DND-41 (cell line): Measurements from ENCODE around the gene GPR183.

ENCODE experiments used
- ATAC-seq: fragments of 200-7000 bp; cut with Tn5 transposase; 3 replicates; pipeline ENCODE4 v1.9.1; 2021; ENCODE audit warnings: low read depth; ENCODE audit not compliant: insufficient read depth
- DNase-seq: peaks from one replicate; pipeline ENCODE4 v3.0.0-alpha.2; 2020
- H2AFZ ChIP-seq: 2 replicates; pipeline ENCODE4 v1.6.0; 2012; ENCODE audit warnings: low read depth, low read length
- H3K27ac ChIP-seq: 2 replicates; pipeline ENCODE4 v1.5.1; 2012; ENCODE audit warnings: low read length, inconsistent platforms
- H3K27me3 ChIP-seq: fragments of 200-600 bp; sonication (generic); 2 replicates; pipeline ENCODE4 v1.6.0; 2012; ENCODE audit warnings: low read length, mild to moderate bottlenecking, inconsistent platforms; ENCODE audit not compliant: insufficient read depth, poor library complexity
- H3K36me3 ChIP-seq: 2 replicates; pipeline ENCODE4 v1.5.1; 2012; ENCODE audit warnings: low read length, inconsistent platforms; ENCODE audit not compliant: insufficient read depth
- H3K4me1 ChIP-seq: 2 replicates; pipeline ENCODE4 v1.5.1; 2012; ENCODE audit warnings: mild to moderate bottlenecking, low read length; ENCODE audit not compliant: insufficient read depth
- H3K4me2 ChIP-seq: 2 replicates; pipeline ENCODE4 v1.6.0; 2012; ENCODE audit warnings: mild to moderate bottlenecking, moderate library complexity, low read length, inconsistent platforms; ENCODE audit not compliant: insufficient read depth
- H3K4me3 ChIP-seq, 2 experiments: fragments of 200-600 bp in 1 of 2; shearing (Covaris generic) in 1 of 2; 2 replicates each; pipeline ENCODE4 v1.5.1; 2012 to 2016; ENCODE audit warnings: inconsistent platforms in 2 of 2, low read length in 2 of 2, mild to moderate bottlenecking in 2 of 2, low read depth in 1 of 2, moderate library complexity in 1 of 2
- H3K79me2 ChIP-seq: 2 replicates; pipeline ENCODE4 v1.6.0; 2012; ENCODE audit warnings: low read length, inconsistent platforms; ENCODE audit not compliant: insufficient read depth
- H3K9ac ChIP-seq: 2 replicates; pipeline ENCODE4 v1.6.0; 2012; ENCODE audit warnings: low read depth, mild to moderate bottlenecking, inconsistent platforms, low read length, moderate library complexity
- H3K9me3 ChIP-seq: 2 replicates; pipeline ENCODE4 v1.5.1; 2012; ENCODE audit warnings: low read length, moderate library complexity, mild to moderate bottlenecking, inconsistent platforms; ENCODE audit not compliant: insufficient read depth, severe bottlenecking
- H4K20me1 ChIP-seq: 2 replicates; pipeline ENCODE4 v1.6.0; 2012; ENCODE audit warnings: low read length; ENCODE audit not compliant: insufficient read depth
- CTCF ChIP-seq: IDR thresholded peaks from 2 replicates; pipeline ENCODE4 v1.5.1; 2012; ENCODE audit warnings: borderline replicate concordance, low read length, moderate library complexity, mild to moderate bottlenecking; ENCODE audit not compliant: poor library complexity, severe bottlenecking; ENCODE audit errors: extremely low read depth
- EZH2 ChIP-seq: IDR thresholded peaks from 3 replicates; pipeline ENCODE4 v1.6.1; 2012; ENCODE audit warnings: borderline replicate concordance, low read depth, mild to moderate bottlenecking, moderate library complexity, low read length, inconsistent platforms; ENCODE audit not compliant: severe bottlenecking

The GPR183 gene

GRCh38 chr13:99285432-99286182 is 21.6 kb downstream of the GPR183 start:
- DNase-seq (no peak), ATAC-seq (no peak)
- no peak overlapping the region for H3K9ac ChIP-seq
- peaks cover 35% of the 10 kb centered on the region for H3K36me3 ChIP-seq
- peaks cover 22% of the 10 kb centered on the region for H3K79me2 ChIP-seq
- no peaks in the 10 kb centered on the region for H3K9me3 ChIP-seq
- H3K4me3 ChIP-seq: no peak overlapping the region
- no peaks in the 10 kb centered on the region for H3K27me3 ChIP-seq
- H3K4me1 ChIP-seq: no peaks in the 10 kb centered on the region
- TF ChIP-seq CTCF: no peak
- no peak for TF ChIP-seq EZH2
- H4K20me1 ChIP-seq: peaks cover 5% of the 10 kb centered on the region; the same call in 1 of the 2 replicates
- H3K27ac ChIP-seq: no peak overlapping the region
- H2AFZ ChIP-seq: no peak overlapping the region
- H3K4me2 ChIP-seq: no peak overlapping the region

- Histone ChIP-seq H3K4me1 (no peaks in the 10 kb centered on the region), H3K4me2 (no peak overlapping the region), H3K9me3 (no peaks in the 10 kb centered on the region), H2AFZ (no peak overlapping the region), H3K36me3 (peaks cover 31% of the 10 kb centered on the region), H3K4me3 (no peak overlapping the region), H3K9ac (no peak overlapping the region), H4K20me1 (peaks cover 9% of the 10 kb centered on the region; the same call in 1 of the 2 replicates), H3K27ac (no peak overlapping the region), H3K27me3 (no peaks in the 10 kb centered on the region), H3K79me2 (peaks cover 29% of the 10 kb centered on the region)
- no peak for ATAC-seq
- TF ChIP-seq EZH2 (no peak), CTCF (no peak)
- DNase-seq: no peak
These were observed 24.7 kb downstream of the GPR183 start for GRCh38 chr13:99282264-99283231.

GRCh38 chr13:99281811-99282263 is 25.4 kb downstream of the GPR183 start:
- Histone ChIP-seq H3K9ac (no peak overlapping the region), H3K27me3 (no peaks in the 10 kb centered on the region), H4K20me1 (peaks cover 9% of the 10 kb centered on the region; the same call in 1 of the 2 replicates), H3K4me2 (no peak overlapping the region), H3K36me3 (peaks cover 26% of the 10 kb centered on the region), H3K27ac (no peak overlapping the region), H3K4me3 (no peak overlapping the region), H2AFZ (no peak overlapping the region), H3K4me1 (no peaks in the 10 kb centered on the region), H3K79me2 (peaks cover 31% of the 10 kb centered on the region), H3K9me3 (no peaks in the 10 kb centered on the region)
- ATAC-seq (no peak), DNase-seq (no peak)
- TF ChIP-seq EZH2 (no peak), CTCF (no peak)
